ENCODE results near the gene TSTD2.
"Not testable (repeated sequence)": the region's sequence is repeated elsewhere in the genome, so short reads cannot be mapped to it uniquely, and the experiment has no call there.

Gene TSTD2

DNA sequence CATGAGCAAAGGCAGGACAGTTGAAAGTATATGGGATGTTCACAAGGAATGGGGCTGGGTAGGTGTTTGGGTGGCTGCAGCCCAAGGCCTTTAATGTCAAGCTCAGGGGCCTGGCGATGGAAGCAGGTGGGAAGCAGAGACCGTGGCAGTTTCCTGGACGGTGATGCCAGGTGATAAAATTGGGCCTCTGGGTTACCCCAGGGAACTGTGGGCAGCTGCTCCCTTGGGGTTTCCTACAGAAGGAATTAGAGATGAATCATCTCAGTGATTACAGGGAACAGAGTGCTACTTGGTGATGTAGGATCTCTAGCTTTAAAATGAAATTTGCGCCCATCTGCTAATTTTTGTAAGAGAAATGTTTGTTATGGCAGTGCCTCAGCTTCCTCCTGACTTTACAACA lies 39.2 kb downstream of the TSTD2 start:
- DNase-seq (ENCODE audit: low read depth in 1 of 2, low spot score in 1 of 2): no peak

DNA sequence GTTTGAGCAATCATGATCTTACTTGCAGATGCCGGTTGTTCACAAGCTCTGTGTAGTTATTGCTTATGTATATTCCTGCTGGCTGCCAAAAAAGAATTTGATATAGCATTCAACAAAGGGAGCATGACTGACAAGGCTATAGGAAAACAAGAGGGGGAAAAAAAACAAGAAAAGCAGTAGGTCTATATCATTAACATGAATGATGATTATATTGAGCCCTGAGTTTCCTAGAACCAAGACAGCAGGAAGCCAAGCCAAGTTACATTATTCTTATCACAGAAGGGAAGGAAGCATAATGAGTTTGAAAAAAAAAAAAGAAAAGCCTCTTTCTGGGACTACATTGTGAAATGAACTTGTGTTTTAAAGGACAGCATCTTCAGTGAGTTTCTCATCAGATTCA lies 41.0 kb downstream of the TSTD2 start:
- DNase-seq (ENCODE audit: low read depth in 1 of 2, low spot score in 1 of 2): no peak

DNA sequence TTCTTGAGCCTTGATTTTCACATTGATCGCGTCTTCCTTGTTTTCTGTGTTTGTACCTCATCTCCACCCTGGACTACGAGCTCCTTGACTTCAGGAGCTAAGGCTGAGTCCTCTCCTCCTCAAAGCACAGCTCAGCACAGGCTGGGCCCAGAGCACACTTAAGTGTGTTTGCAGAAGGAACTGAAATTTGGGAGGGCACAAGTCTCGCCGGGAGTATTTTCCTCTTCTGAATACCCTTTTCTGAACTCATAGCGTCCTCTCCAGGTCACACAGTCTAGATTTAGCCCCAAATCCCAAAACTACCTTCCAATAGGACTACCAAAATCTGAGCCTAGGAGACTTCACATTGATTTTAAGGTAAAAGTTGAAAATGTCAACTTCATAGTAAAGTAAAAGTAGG lies 41.6 kb downstream of the TSTD2 start:
- no peak for DNase-seq (ENCODE audit: low read depth in 1 of 2, low spot score in 1 of 2)

DNA sequence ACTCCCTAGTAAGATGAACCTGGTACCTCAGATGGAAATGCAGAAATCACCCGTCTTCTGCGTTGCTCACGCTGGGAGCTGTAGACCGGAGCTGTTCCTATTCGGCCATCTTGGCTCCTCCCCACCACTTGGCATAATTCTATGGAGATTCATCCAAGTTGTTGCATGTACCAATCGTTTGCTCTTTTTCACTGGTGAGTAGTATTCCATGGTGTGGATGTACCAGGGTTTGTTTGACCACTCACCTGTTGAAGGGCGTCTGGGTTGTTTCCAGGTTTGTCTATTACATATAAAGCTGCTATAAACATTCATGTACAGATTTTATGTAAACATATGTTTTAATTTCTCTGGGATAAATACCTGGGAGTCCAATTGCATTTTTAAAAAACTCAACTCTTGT lies 46.3 kb downstream of the TSTD2 start:
- not testable (repeated sequence) for DNase-seq (ENCODE audit: low read depth in 1 of 2, low spot score in 1 of 2)

DNA sequence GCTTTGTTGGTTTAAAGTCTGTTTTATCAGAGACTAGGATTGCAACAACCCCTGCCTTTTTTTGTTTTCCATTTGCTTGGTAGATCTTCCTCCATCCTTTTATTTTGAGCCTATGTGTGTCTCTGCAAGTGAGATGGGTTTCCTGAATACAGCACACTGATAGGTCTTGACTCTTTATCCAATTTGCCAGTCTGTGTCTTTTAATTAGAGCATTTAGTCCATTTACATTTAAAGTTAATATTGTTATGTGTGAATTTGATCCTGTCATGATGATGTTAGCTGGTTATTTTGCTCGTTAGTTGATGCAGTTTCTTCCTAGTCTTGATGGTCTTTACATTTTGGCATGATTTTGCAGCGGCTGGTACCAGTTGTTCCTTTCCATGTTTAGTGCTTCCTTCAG lies 48.4 kb downstream of the TSTD2 start:
- not testable (repeated sequence) for DNase-seq (ENCODE audit: low read depth in 1 of 2, low spot score in 1 of 2)

DNA sequence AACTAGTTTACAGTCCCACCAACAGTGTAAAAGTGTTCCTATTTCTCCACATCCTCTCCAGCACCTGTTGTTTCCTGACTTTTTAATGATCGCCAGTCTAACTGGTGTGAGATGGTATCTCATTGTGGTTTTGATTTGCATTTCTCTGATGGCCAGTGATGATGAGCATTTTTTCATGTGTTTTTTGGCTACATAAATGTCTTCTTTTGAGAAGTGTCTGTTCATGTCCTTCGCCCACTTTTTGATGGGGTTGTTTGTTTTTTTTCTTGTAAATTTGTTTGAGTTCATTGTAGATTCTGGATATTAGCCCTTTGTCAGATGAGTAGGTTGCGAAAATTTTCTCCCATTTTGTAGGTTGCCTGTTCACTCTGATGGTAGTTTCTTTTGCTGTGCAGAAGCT lies 51.6 kb downstream of the TSTD2 start:
- DNase-seq (ENCODE audit: low read depth in 1 of 2, low spot score in 1 of 2): not testable (repeated sequence)

DNA sequence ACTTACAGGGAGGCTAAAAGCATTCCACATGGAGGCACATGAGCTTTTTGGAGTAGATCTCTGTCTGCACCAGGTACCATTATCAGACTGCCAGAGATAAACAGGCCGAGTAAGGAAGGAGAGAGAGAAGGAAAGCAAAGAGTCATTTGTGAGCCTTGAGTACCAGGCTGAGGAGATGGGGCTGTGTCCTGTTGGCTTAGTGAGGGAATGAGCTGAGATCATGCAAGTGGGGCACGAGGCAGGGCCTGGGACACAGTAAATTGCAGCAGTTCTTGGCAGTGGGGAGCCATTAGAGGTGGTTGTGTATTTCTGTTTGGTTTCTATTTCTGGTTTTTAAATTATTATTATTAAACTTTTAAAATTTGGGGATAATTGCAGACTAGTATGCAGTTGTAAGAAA lies 53.3 kb downstream of the TSTD2 start:
- no peak for DNase-seq (ENCODE audit: low read depth in 1 of 2, low spot score in 1 of 2)

DNA sequence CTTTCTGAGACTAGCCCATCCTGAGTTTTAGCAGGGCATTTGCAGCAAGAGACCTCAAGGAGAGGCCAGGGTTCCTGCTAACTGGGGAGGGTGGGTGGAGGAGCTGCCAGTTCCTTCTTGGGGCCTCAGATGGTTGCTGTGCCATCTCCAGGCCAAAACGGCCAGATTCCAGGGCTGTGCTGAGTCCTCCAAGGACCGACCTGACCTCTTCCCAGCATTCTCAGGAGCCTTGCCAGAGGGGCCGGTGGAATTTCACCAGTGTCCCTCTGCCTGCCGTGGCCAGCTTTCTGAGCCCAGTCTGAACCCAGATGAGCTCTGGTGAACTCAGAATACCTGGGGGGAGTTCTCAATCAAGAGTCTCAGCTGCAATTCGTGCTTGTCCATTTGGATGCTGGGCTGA lies 54.3 kb downstream of the TSTD2 start:
- no peak for DNase-seq (ENCODE audit: low read depth in 1 of 2, low spot score in 1 of 2)

DNA sequence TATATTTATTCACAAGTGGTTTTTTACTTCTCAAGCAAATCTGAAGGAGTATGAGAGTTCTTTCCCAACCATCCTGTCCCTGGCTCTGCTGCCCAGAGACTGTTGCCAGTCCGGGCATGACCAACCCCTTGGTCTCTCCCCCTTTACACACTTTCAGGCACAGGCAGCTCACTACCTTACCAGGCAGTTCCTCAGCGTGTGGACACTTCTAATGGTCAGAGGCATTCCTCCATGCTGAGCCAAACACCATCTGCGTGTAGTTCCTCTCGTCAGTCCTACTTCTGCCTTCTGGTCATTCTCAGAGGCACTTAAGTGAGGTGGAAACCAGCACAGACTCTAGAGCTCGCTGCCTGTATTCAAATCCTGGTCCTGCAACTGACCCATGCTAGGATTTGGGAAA lies 56.1 kb downstream of the TSTD2 start:
- DNase-seq (ENCODE audit: low read depth in 1 of 2, low spot score in 1 of 2): no peak

DNA sequence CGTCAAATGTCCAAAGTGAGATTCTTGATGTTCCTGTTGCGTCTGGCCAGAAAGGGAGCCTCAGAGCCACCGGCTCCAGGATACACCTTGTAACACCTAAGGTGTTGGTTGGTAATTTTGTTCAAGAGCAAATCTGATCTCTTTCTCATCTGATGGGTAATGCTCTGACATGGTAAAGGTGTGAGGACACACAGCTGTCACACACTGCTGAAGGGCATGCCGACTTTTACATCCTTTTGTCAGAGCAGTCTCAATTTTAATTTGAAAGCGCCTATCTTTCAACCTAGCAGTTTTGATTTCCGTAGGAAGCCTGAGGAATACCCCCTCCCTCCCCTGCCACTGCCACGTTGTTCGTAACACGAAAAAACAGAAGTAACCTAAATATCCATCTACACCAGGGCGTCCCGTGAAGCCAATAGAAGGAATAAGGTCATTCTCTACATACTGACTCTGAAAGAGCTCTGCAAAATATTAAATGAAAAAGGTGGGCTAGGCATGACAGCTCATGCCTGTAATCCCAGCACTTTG lies 57.4 kb downstream of the TSTD2 start:
- DNase-seq (ENCODE audit: low read depth in 1 of 2, low spot score in 1 of 2): no peak

DNA sequence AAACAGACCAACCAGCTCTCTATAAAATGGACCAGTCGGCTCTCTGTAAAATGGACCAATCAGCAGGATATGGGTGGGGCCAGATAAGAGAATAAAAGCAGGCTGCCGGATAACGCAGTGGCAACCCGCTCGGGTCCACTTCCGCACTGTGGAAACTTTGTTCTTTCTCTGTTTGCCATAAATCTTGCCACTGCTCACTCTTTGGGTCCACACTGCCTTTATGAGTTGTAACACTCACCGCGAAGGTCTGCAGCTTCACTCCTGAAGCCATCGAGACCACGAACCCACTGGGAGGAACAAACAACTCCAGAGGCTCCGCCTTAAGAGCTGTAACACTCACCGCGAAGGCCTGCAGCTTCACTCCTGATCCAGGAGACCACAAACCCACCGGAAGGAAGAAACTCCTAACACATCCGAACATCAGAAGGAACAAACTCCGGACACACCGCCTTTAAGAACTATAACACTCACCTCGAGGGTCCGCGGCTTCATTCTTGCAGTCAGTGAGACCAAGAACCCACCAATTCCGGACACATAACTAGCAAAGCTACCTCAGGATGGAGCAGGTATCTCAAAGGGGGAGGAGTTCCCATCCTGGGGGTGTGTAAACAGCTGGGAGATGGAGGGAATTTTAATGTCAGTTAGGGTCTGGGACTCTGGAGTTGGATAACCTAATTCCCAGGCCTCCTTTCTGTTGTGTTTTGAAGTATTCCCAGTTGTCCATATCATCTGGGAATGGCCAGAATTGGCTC lies 58.1 kb downstream of the TSTD2 start:
- not testable (repeated sequence) for DNase-seq (ENCODE audit: low read depth in 1 of 2, low spot score in 1 of 2)

DNA sequence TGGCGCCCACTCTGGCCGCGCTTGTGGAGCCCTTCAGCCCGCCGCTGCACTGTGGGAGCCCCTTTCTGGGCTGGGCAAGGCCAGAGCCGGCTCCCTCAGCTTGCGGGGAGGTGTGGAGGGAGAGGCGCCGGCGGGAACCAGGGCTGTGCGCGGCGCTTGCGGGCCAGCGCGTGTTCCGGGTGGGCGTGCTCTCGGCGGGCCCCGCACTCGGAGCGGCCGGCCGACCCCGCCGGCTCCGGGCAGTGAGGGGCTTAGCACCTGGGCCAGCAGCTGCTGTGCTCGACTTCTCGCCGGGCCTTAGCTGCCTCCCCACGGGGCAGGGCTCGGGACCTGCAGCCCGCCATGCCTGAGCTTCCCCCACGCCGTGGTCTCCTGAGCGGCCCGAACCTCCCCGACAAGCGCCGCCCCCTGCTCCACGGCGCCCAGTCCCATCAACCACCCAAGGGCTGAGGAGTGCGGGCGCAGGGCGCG lies 59.0 kb downstream of the TSTD2 start:
- DNase-seq (ENCODE audit: low read depth in 1 of 2, low spot score in 1 of 2): not testable (repeated sequence)

DNA sequence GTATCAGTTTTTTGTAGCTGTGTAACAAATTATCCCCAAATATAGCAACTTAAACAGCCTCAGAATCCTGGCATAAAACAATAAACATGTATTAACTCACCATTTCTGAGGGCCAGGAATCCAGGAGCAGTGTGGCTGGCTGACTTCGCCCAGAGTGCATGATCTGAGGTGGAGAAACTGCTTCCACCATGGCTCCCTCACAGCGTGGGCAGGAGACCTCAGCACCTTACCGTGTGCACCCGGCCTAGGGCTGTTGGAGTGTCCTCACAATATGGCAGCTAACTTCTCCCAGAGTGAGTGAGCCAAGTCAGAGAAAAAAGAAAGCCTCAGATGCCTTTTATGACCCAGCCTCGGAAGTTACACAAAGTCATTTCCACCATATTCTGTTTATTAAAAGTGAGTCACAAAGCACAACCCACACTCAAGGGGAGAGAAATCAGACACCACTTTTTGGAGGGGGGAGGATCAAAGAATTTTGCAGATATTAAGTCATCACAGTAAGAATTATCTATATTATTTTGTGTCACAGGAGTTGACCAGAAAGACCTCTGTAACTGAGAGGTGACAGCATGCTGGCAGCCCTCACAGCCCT lies 59.6 kb downstream of the TSTD2 start:
- DNase-seq (ENCODE audit: low read depth in 1 of 2, low spot score in 1 of 2): no peak

DNA sequence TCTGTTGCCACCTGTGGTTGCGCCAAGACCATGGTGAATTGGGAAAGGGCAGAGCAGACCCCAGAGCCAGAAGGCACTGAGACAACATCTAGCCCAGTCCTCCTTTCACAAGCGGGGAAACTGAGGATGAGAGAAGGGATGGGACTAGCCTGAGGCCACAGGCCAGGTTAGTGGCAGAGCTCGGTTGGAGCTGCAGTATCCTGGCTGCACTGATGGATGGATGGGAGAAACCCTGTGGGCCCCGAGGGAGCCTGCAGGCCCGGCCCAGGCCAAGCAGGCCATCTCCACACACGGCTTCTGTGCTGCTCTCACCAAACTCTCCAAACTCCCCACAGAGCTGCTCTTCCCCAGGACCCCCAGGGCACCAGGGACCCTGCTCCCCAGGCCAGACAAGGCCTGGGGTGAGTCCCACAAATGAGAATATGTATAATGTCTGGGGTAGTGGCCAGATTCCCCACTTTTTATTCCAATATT lies 60.2 kb downstream of the TSTD2 start:
- DNase-seq (ENCODE audit: low read depth in 1 of 2, low spot score in 1 of 2): no peak

DNA sequence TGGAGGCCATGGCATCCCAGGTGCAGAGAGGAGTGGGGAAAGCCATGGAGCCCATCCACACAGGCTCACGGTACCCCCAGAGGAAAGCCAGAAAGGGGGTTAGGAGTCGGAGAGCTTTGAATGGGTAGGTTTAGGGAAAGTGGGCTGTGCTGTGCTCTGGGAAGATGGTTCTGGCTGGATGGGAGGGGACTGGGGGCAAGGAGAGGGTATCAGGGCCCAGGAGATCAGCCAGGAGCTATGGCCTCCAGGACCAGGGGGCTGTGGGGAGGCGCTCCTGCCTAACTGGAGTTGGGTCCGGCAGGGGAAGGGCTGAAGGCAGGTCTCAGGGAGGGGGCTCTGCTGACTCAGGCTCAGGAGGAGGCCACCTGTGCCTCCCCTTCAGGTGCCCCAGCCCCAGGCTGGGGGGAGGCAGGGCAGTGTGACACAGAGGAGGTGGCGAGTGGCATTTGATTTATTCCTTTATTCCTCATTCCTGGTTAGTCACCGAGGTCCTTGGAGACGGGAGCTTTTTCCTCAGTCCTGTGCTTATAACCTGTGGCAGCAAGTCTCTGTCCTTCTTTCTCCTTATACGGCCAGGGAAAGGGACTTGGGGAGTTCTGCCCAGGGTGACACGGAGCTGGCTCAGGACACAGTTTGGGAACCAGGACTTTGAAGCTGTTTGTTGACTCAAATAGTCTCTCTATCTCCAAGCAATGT lies 60.8 kb downstream of the TSTD2 start:
- no peak for DNase-seq (ENCODE audit: low read depth in 1 of 2, low spot score in 1 of 2)

DNA sequence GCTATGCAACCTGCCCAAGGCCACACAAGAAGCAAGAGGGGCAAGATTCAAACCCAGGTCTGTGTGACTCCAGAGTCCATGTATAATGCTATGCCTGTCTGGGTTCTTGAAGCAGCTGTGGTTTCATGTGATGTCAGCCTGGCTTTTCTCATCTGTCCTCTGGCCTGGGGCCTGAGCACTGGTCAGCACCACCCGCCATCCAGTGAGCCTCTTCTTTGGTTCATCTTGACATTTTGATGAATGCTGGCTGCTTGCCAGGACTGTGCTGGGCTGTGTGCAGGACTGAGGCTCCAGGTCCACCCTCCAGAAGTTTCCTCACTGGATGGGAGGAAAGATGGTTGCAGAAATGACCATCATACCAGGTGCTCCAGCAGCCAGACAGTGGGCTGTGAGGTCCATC lies 61.5 kb downstream of the TSTD2 start:
- DNase-seq (ENCODE audit: low read depth in 1 of 2, low spot score in 1 of 2): no peak

DNA sequence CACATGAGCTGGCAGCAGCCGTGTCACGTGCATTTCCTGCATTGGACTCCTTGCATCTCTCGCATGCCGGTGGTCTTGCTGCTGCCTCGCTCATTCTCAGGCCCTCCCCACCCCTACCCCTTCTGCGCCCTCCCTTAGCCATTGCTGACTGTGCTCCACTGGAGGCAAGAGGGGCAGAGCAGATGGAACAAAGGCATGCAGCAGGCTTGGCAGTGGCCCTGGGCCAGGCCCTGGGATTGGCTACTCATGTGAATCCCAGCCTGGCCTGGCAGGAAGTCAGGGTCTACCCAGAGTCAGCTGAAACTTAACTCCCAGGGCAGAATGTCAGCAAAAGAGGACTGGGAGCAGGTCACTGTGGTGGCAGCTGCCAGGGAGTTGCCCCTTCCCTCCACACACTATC lies 62.3 kb downstream of the TSTD2 start:
- DNase-seq (ENCODE audit: low read depth in 1 of 2, low spot score in 1 of 2): no peak

DNA sequence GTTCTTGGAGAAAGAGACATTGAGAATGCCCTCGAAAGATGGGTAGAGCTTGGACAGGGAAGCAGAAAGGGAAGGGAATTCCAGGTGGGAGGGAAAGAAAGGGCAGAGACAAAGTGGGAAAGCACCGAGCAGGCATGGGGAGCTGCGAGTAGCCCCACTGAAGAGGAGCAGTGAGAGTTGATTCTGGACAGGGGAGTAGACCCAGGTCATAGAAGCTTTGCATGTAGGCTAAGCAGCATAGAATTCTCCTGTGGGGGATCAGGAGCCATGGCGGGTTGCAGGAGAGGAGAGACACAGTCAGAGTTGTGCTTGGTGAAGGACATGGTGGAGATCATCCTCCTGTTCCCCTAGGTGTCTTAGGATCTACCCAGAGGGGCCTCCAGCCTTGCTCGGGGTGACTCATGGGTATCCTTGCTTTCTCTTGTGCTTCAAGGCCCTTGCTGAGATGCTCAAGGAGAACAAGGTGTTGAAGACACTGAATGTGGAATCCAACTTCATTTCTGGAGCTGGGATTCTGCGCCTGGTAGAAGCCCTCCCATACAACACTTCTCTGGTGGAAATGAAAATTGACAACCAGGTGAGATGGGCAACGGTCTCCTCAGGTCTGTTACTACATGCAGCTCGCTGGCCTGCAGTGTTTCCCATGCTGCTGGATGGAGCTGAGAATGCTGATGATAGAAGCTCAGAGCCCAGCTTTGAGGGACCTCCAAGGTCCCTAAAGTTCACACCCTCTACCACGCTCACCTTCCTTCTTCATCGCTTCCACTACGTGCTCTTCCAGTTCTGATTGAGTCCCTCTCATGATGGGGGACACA lies 64.5 kb downstream of the TSTD2 start:
- DNase-seq (ENCODE audit: low read depth in 1 of 2, low spot score in 1 of 2): no peak

DNA sequence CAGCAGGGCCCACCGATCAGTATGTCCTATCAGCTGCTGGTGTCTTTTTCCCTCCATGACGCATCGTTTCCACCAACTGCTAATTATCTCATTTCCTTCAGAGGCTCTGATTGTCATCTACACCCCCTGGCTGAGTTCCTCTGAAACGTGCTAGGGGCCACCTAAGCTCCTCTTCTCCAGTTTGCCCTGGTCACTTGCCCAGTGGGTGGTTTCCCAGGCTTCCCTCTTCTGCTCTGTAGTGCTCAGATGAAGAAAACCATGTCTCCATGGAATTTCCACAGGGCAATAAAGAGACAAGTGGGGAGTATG lies 65.3 kb downstream of the TSTD2 start:
- DNase-seq (ENCODE audit: low read depth in 1 of 2, low spot score in 1 of 2): no peak

DNA sequence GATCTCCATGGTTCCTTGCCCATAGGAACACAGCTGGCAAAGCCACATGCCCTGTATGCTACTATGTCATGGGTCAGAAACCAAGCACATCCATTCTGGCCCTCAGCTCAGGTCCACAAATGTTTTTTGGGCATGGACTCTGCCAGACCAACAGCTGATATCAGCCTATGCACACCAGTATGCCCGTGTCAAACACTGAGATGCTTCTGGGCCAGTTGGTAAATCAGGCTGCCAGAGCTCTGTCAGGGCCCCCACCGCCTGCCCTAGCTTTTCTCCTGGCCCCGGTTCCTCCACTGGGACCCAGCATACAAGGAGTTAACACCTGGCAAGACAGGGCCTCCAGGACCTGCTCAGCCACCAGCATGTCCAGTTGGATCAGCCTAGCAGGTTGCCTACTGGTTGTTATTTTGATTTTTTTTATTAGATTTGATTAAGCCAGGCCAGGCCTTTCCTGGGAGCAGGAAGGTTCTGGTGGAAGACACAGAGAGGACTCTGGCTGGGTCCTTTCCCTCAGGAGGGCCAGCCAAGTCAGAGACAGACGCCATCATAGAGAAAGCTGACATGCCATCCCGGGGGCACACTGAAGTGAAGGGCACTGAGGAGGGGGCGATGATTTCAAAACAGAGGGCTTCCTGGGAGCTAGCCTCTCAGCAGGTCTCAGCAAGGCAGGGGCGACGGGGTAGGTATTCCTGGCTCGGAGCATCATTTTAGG lies 65.8 kb downstream of the TSTD2 start:
- DNase-seq (ENCODE audit: low read depth in 1 of 2, low spot score in 1 of 2): no peak

DNA sequence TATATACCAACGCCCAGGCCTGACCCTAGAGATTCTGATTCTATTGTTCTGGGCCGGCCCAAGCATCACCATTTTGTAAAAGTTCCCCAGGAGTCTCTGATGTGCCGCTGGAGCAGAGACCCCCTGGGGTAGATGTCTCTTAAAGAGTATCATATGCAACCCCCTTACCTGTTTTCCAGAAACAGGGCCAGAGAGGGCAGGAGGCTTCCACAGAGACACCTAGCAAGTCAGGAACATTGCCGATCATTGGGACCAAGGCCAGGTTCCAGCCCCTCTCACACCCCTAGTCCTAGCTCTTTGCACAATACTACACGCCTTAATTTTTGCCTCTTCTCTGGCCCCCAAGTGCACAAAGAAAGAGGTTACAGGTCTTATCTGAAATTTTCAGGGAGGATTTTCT lies 67.9 kb downstream of the TSTD2 start:
- no peak for DNase-seq (ENCODE audit: low read depth in 1 of 2, low spot score in 1 of 2)

Data from activated T-helper 1 cell treated with anti-CD3 and anti-CD28 coated beads, Interleukin-2, amount 50 U/mL, for 16 hours (primary cell).